B cell (primary cell): ENCODE results near the gene INTS7. TPM values are rescaled to one million over a fixed set of nuclear protein-coding genes. Genes with fewer than 3 reads are reported as not detected.

Experiments
- ATAC-seq: fragments of 200-7000 bp; cut with Tn5 transposase; one replicate; pipeline ENCODE4 v1.10.0; 2021; ENCODE audit warnings: low read depth, mild to moderate bottlenecking, moderate number of reproducible peaks, moderate library complexity
- CTCF ChIA-PET: fragments of 350-600 bp; sonication (Branson Sonifier 250); formaldehyde crosslinking; loops from one replicate; lab custom pipeline; 2021; ENCODE audit warnings: antibody characterized with exemption, inconsistent platforms; lab: Charles Lee
- POLR2A ChIA-PET: fragments of 350-600 bp; sonication (Branson Sonifier 250); formaldehyde crosslinking; loops from one replicate; lab custom pipeline; 2021; ENCODE audit warnings: antibody characterized with exemption; lab: Charles Lee
- DNase-seq: peaks from one replicate; pipeline ENCODE4 v3.0.0; 2013
- H2AFZ ChIP-seq: 2 replicates; pipeline ENCODE4 v1.6.1; 2012; ENCODE audit warnings: mild to moderate bottlenecking, low read depth, low read length; ENCODE audit not compliant: insufficient read depth, poor library complexity, severe bottlenecking
- H3K27ac ChIP-seq, 2 donors: 1 replicate in 1 of 2; 2 replicates in 1 of 2; pipeline ENCODE4 v1.5.1; 2012 to 2013; ENCODE audit warnings: low read length in 2 of 2, mild to moderate bottlenecking in 2 of 2, moderate library complexity in 1 of 2
- H3K27me3 ChIP-seq, 4 experiments: fragments of 200-600 bp in 1 of 4; sonication (generic) in 1 of 4; replicated peaks in 1 of 4; 1 replicate in 2 of 4; 2 replicates in 2 of 4; pipeline versions ENCODE4 v1.6.1 to v1.7.0; 2013 to 2016; ENCODE audit warnings: low read length in 3 of 4, mild to moderate bottlenecking in 2 of 4, mixed read lengths in 1 of 4, moderate library complexity in 1 of 4; ENCODE audit not compliant: insufficient read depth in 4 of 4, control insufficient read depth in 3 of 4; ENCODE audit errors: control extremely low read depth in 1 of 4
- H3K36me3 ChIP-seq, 2 experiments: replicated peaks in 1 of 2; 1 replicate in 1 of 2; 2 replicates in 1 of 2; pipeline versions ENCODE4 v1.6.1 to v1.7.1; 2013; ENCODE audit warnings: low read length in 1 of 2; ENCODE audit not compliant: insufficient read depth in 2 of 2, control insufficient read depth in 1 of 2; ENCODE audit errors: control extremely low read depth in 1 of 2, extremely low read depth in 1 of 2
- H3K4me1 ChIP-seq, 2 donors: fragments of 200-600 bp in 1 of 2; sonication (generic) in 1 of 2; 1 replicate in 1 of 2; 2 replicates in 1 of 2; pipeline versions ENCODE4 v1.5.1 to v1.6.1; 2013 to 2017; ENCODE audit warnings: low read length in 2 of 2; ENCODE audit not compliant: control insufficient read depth in 2 of 2, insufficient read depth in 2 of 2
- H3K4me2 ChIP-seq: replicated peaks from 2 replicates; pipeline ENCODE3; 2012; ENCODE audit warnings: mild to moderate bottlenecking, low read depth, low read length; ENCODE audit not compliant: poor library complexity, severe bottlenecking
- H3K4me3 ChIP-seq, 5 experiments: fragments of 200-600 bp in 1 of 5; sonication (generic) in 1 of 5; 1 replicate in 3 of 5; 2 replicates in 2 of 5; pipeline versions ENCODE4 v1.5.1 to v1.7.0; 2011 to 2016; ENCODE audit warnings: low read length in 4 of 5, mild to moderate bottlenecking in 4 of 5, low read depth in 2 of 5, control low read depth in 1 of 5, moderate library complexity in 1 of 5; ENCODE audit not compliant: insufficient read depth in 1 of 5; ENCODE audit errors: control extremely low read depth in 1 of 5, extremely low read depth in 1 of 5
- H3K79me2 ChIP-seq: fragments of 200-600 bp; sonication (generic); one replicate; pipeline ENCODE4 v1.6.0; 2016; ENCODE audit warnings: low read length; ENCODE audit not compliant: control insufficient read depth, insufficient read depth
- H3K9ac ChIP-seq: fragments of 200-600 bp; sonication (generic); 2 replicates; pipeline ENCODE4 v1.6.1; 2017; ENCODE audit warnings: mild to moderate bottlenecking, low read length, moderate library complexity
- H3K9me3 ChIP-seq, 3 donors: one replicate each; pipeline versions ENCODE4 v1.6.1 to v1.7.1; 2013; ENCODE audit warnings: low read length in 2 of 3; ENCODE audit not compliant: control insufficient read depth in 2 of 3, insufficient read depth in 1 of 3; ENCODE audit errors: control extremely low read depth in 1 of 3
- H4K20me1 ChIP-seq: 2 replicates; pipeline ENCODE4 v1.6.0; 2012; ENCODE audit warnings: mild to moderate bottlenecking, low read length; ENCODE audit not compliant: insufficient read depth, control insufficient read depth, poor library complexity, severe bottlenecking
- H3K27ac Mint-ChIP-seq: one replicate; pipeline ENCODE4 v1.8.0; 2021; ENCODE audit warnings: mixed read lengths
- H3K27me3 Mint-ChIP-seq: one replicate; pipeline ENCODE4 v1.8.0; 2021; ENCODE audit warnings: mixed read lengths
- H3K4me1 Mint-ChIP-seq: one replicate; pipeline ENCODE4 v1.8.0; 2021; ENCODE audit warnings: mixed read lengths
- H3K4me3 Mint-ChIP-seq: one replicate; pipeline ENCODE4 v1.8.0; 2021; ENCODE audit warnings: mixed read lengths
- H3K9me3 Mint-ChIP-seq: one replicate; pipeline ENCODE4 v1.8.0; 2022; ENCODE audit warnings: mixed read lengths; ENCODE audit not compliant: insufficient read depth
- CTCF ChIP-seq: fragments of 200-600 bp; IDR thresholded peaks from one replicate; pipeline ENCODE4 v1.8.0; 2022; ENCODE audit warnings: antibody characterized with exemption, mild to moderate bottlenecking
- EZH2 ChIP-seq: IDR thresholded peaks from 2 replicates; pipeline ENCODE4 v1.6.1; 2012; ENCODE audit warnings: borderline replicate concordance, low read depth, mild to moderate bottlenecking, moderate library complexity, low read length; ENCODE audit not compliant: insufficient read depth, poor library complexity, severe bottlenecking
- WGBS: methylation state at CpG from one replicate; pipeline ENCODE4 v1.1.5; 2013; ENCODE audit warnings: missing lambda C conversion rate; ENCODE audit not compliant: insufficient coverage; 5-methylcytosine and 5-hydroxymethylcytosine counted together
- intact Hi-C: fragments of 100-400 bp; cut with micrococcal nuclease; formaldehyde crosslinking; loops from one replicate; pipeline ENCODE4 v1.10.0; 2022
- polyA plus RNA-seq: library from polyadenylated mRNA; depleted of rRNA; stranded (reverse); fragments of >200 nt; gene quantifications from 2 replicates; pipeline ENCODE4 v1.2.3, GENCODE V29; 2012
- total RNA-seq, 2 donors: library from RNA; stranded (reverse); fragments of 120-200 nt in 1 of 2; gene quantifications; 1 replicate in 1 of 2; 2 replicates in 1 of 2; pipeline versions ENCODE4 v1.2.3 to v1.2.4, GENCODE V29; 2013 to 2022

INTS7 gene
- total and polyA plus RNA-seq, 2 donors (not counting 1 experiment from before 2014, with no cell fraction given): 8.3 to 19.2 TPM

DNA sequence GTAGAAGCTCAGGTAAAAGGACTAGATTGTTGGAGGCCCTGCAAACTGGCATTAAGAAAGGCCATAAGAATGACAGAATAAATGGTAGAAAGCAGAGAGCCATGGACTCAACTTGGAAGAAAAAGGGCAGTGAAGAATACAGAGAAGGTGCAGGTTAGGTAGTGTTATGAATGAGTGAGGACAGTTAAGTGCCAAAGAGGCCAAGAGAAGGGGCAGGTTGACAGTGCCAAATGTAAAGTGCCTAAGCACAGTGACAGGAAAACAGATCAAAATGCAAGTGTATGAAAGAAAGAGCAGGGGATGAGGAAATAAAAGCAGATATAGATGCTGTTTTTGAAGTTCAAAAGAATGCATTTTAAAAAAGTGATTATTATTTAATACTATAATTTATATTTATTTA is 43.7 kb downstream of the INTS7 start:
- H3K36me3 ChIP-seq: peaks cover 0 to 8% of the 10 kb centered on the region in 2 experiments
- no peak overlapping the region for H3K27ac ChIP-seq
- DNase-seq (no peak), ATAC-seq (no peak)
- no peaks in the 10 kb centered on the region for H4K20me1 ChIP-seq
- H3K79me2 ChIP-seq: no peaks in the 10 kb centered on the region
- intact Hi-C loops: no loop called here
- Mint-ChIP-seq H3K27ac (no peak overlapping the region), H3K27me3 (no peaks in the 10 kb centered on the region), H3K4me3 (no peak overlapping the region), H3K9me3 (no peaks in the 10 kb centered on the region), H3K4me1 (no peaks in the 10 kb centered on the region)
- TF ChIP-seq CTCF (no peak), EZH2 (no peak)
- H3K9ac ChIP-seq: no peak overlapping the region
- no peaks in the 10 kb centered on the region for H3K27me3 ChIP-seq
- H3K4me3 ChIP-seq: no peak overlapping the region
- H3K9me3 ChIP-seq: no peaks in the 10 kb centered on the region
- no peak overlapping the region for H3K4me2 ChIP-seq
- POLR2A ChIA-PET: no interaction called here
- H2AFZ ChIP-seq: no peak overlapping the region
- H3K4me1 ChIP-seq: no peaks in the 10 kb centered on the region
- CTCF ChIA-PET: no interaction called here

DNA sequence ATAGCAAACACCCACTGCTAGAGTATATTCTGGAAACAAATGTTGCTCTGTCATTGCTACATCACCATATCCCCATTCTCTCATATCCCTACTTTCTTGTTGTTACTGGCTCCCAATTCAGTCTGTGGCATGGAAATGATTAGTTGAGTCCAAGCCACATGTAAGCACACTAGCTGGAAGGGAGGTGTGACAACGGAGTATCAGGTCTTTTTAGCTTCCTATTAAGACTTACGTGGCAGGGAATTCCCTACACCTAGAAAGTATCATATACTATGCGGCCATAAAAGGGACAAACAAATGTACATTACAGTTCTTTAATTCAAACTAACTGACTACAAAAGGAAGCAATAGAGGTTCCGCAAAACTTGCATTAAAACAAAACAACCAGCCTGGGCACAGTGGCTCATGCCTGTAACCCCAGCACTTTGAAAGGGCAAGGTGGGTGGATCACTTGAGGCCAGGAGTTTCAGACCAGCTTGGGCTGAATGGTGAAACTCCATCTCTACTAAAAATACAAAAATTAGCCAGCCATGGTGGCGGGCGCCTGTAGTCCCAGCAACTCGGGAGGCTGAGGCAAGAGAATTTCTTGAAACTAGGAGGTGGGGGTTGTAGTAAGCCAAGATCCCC is 48.6 kb downstream of the INTS7 start:
- no peaks in the 10 kb centered on the region for H3K9me3 ChIP-seq
- no peak overlapping the region for H3K27ac Mint-ChIP-seq
- no peaks in the 10 kb centered on the region for H3K4me1 Mint-ChIP-seq
- ATAC-seq (no peak), DNase-seq (no peak)
- no peaks in the 10 kb centered on the region for H3K27me3 Mint-ChIP-seq
- TF ChIP-seq CTCF (no peak), EZH2 (no peak)
- no peak overlapping the region for H3K9ac ChIP-seq
- WGBS: no CpG with 5 or more reads among the region's 7 CpGs
- intact Hi-C loops: no loop called here
- ChIA-PET CTCF (no interaction called here), POLR2A (no interaction called here)
- H3K79me2 ChIP-seq: no peaks in the 10 kb centered on the region
- H3K4me3 Mint-ChIP-seq: no peak overlapping the region
- no peak overlapping the region for H3K4me3 ChIP-seq
- H2AFZ ChIP-seq: no peak overlapping the region
- H3K4me2 ChIP-seq: no peak overlapping the region
- H3K36me3 ChIP-seq: peaks cover 2 to 16% of the 10 kb centered on the region in 2 experiments
- H4K20me1 ChIP-seq: no peaks in the 10 kb centered on the region
- H3K27ac ChIP-seq: no peak overlapping the region
- H3K9me3 Mint-ChIP-seq: no peaks in the 10 kb centered on the region
- H3K4me1 ChIP-seq: no peaks in the 10 kb centered on the region
- no peaks in the 10 kb centered on the region for H3K27me3 ChIP-seq
